ENCODE measurements around the gene ATP5ME.

Gene ATP5ME

DNA sequence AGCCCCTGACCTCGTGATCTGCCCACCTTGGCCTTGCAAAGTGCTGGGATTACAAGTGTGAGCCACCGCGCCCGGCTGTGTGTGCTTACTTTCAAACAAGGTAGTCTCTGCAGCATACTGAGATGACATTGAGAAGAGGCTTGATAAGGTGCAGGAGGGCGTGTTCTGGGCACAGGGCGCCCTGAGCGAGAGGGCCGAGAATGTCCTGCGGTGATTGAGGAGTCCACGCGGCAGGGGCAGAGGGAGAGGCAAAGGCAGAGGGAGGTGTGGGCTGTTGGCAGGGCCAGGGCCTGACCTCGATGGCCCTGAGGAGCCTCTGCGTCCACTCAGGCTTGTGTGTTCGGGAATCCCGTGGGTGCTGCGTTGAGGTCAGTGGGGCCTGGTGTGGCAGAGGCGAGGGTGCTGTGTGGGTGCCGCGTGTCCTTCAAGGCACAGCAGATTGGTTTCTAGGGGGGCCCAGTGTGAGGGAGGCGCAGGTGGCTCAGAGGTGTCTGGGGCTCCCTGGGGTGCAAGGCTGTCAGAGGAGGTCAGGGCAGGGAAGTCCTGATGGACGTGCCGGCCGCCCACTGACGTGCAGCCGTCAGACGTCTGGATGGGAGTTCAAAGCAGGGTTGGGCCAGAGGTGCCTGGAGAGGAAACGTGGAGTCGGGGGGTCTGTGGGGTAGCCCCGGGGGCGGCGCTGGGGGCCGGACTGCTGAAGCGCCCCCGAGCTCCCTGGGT lies 43.7 kb upstream of the ATP5ME start:
- TF ChIP-seq, protein P1, sequence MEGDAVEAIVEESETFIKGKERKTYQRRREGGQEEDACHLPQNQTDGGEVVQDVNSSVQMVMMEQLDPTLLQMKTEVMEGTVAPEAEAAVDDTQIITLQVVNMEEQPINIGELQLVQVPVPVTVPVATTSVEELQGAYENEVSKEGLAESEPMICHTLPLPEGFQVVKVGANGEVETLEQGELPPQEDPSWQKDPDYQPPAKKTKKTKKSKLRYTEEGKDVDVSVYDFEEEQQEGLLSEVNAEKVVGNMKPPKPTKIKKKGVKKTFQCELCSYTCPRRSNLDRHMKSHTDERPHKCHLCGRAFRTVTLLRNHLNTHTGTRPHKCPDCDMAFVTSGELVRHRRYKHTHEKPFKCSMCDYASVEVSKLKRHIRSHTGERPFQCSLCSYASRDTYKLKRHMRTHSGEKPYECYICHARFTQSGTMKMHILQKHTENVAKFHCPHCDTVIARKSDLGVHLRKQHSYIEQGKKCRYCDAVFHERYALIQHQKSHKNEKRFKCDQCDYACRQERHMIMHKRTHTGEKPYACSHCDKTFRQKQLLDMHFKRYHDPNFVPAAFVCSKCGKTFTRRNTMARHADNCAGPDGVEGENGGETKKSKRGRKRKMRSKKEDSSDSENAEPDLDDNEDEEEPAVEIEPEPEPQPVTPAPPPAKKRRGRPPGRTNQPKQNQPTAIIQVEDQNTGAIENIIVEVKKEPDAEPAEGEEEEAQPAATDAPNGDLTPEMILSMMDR (IDR thresholded peaks at IDR 0.05): no peak

DNA sequence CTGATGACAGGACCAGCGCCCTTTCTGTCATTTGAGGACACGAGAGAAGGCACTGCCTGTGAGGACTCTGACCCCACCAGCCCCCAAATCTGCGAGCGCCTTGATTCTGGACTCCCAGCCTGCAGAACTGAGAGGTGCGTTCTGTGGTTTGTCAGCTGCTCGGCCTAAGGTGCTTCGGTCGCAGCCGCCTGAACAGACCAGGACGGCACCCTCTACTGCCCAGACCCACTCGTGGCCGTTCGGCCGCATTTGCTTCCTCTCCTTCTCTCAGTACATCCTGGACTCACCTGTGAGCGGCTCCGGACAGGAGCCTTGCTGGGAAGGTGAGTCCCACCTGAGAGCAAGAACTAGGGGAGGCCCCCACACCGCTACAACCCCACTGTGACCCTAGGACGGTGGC lies 40.0 kb upstream of the ATP5ME start:
- TF ChIP-seq, protein P1 (IDR thresholded peaks at IDR 0.05): no peak

DNA sequence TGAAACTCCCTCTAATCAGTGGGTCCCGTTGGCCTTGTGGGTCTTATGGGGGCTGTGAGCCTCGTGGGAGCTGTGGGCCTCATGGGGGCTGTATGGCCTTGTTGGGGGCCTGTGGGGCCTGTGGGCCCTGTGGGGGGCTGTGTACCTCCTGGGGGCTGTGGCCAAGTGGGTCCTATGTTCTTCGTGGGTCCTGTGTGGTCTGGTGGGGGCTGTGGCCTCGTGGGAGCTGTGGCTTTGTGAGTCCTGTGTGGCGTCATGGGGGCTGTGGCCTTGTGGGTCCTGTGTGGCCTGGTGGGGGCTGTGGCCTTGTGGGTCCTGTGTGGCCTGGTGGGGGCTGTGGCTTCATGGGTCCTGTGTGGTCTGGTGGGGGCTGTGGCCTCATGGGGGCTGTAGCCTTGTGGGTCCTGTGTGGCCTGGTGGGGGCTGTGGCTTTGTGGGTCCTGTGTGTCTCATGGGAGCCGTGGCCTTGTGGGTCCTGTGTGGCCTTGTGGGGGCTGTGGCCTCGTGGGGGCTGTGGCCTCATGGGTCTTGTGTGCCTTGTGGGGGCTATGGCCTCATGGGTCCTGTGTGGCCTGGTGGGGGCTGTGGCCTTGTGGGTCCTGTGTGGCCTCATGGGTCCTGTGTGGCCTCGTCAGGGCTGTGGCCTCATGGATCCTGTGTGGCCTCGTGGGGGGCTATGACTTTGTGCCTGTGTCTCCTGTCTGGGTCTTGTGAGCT lies 39.0 kb upstream of the ATP5ME start:
- TF ChIP-seq, protein P1 (IDR thresholded peaks at IDR 0.05): no peak

DNA sequence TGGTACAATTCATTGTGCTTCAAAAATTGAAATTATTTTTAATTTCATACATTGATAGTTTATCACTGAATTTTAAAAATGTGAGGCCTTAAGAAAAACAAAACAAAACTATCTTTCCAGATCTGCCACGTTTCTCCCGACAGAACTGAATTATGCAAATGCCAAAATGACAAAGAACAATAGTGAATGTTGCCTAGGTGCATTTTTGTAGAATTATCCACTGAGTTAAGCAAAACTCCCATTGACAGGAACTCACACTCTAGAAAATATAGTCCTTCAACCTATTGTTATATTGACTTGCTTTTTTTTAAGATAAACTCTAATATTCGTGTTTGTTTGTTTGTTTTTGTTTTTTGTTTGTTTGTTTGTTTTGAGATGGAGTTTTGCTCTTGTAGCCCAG lies 38.0 kb upstream of the ATP5ME start:
- TF ChIP-seq, protein P1 (IDR thresholded peaks at IDR 0.05): no peak

DNA sequence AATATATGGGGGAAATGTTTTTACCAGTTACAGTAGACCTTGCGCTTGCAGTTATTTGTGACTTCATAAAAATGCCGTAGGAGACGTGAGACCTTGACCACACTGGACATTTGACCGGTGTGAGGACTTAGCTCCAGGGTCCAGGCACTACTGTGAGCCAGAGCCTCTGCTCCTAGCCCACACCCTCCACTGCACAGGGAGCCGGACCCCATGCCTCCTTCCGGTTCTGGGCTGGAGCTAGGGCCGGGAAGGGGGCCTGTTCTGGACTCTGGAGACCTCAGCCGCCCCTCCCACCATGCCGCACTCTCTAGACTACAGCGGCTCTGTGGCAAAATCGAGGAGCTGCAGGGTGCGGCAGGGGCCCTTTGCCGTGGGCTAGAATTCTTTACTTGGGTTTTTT lies 36.8 kb upstream of the ATP5ME start:
- TF ChIP-seq, protein P1 (IDR thresholded peaks at IDR 0.05): no peak

DNA sequence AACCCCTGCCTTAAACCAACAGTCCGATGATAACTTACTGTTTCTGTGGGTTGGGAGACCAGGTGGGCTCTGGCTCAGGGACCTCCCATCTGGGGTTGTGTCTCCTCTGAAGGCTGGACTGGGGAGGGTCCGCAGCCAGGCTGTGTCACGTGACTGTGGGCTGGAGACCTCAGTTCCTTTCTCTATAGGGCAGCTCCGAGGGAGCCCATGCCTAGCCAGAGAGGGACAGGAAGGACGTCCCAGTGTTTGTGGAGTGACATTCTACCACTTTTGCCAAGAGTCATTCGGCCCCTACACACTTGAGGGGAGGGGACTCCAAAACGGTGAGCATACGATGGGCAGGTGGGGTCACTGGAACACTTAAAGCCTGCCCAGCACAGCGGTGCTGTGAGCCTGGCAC lies 36.0 kb upstream of the ATP5ME start:
- TF ChIP-seq, protein P1 (IDR thresholded peaks at IDR 0.05): no peak

DNA sequence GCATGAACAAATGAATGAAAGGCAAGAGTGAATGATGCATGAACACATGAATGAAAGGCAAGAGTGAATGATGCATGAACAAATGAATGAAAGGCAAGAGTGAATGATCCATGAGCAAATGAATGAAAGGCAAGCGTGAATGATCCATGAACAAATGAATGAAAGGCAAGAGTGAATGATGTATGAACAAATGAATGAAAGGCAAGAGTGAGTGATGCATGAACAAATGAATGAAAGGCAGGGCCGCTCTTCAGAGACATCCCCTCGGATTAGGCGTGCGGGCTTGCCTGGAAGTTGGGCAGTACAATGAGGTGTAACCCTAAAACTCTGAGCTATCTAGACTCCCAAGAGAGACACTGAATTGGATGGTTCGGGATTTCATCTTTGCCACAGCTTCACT lies 35.3 kb upstream of the ATP5ME start:
- TF ChIP-seq, protein P1 (IDR thresholded peaks at IDR 0.05): no peak

Data from LNCAP (cell line).